NCI-H2081 (cell line): ENCODE data around the gene B3GAT1.

ENCODE experiments used
- DNase-seq, 2 experiments: peaks; one replicate each; lab custom pipeline; 2025; lab: John Stamatoyannopoulos, UW

The B3GAT1 gene

GRCh38 chr11:134409552-134410429 lies 2.3 kb downstream of the B3GAT1 start:
- no peak for DNase-seq

GRCh38 chr11:134407923-134408322 lies 4.1 kb downstream of the B3GAT1 start:
- no peak for DNase-seq

DNA sequence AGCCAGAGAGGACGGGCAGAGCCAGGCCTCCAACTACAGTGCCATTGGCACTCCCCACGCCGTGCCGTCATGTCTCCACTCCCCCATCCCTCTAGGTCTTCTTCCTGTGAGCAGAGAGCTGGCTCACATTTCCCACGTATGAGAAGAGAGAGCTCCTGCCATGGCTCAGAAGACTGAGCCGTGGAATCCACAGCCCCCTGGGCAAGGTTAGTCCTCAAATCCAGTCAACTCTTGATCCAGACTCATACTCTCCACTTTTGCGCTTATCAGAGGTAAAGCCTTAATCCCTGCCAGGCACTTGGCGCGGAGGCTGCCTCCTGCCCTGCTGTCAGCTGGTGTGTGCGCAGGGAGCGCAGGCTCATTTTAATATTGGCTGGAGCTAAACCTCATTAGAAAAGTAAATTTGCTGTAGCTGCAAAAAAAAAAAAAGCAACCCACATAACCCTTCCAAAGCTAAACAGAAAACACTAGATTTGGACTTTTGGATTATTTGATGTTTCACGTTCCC lies 4.7 kb downstream of the B3GAT1 start:
- peak in 1 of 2 experiments; percentile 49 for DNase-seq

- DNase-seq, result no peak
These were observed 5.5 kb downstream of the B3GAT1 start for GRCh38 chr11:134406264-134407185.

DNA sequence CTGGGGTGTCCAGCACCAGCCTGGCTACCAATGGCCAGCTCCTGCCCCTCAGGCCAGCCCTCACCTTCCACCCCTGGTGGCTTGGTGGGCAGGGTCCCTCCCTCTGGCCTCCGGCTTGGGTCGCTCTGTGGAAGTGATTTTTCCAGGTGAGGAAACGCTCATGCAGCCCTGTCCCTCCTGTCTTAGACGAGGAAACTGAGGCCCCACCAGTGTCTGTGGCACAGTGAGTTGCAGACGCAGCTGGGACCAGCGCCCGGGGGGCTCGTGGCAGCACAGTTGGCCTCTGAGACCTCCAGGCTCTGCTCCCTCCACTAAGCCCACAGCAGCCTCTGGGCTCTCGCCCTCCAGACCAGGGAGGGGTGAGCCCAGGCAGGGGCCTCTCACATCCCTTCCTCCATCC lies 6.2 kb downstream of the B3GAT1 start:
- no peak for DNase-seq

GRCh38 chr11:134405436-134405835 lies 6.6 kb downstream of the B3GAT1 start:
- no peak for DNase-seq

DNA sequence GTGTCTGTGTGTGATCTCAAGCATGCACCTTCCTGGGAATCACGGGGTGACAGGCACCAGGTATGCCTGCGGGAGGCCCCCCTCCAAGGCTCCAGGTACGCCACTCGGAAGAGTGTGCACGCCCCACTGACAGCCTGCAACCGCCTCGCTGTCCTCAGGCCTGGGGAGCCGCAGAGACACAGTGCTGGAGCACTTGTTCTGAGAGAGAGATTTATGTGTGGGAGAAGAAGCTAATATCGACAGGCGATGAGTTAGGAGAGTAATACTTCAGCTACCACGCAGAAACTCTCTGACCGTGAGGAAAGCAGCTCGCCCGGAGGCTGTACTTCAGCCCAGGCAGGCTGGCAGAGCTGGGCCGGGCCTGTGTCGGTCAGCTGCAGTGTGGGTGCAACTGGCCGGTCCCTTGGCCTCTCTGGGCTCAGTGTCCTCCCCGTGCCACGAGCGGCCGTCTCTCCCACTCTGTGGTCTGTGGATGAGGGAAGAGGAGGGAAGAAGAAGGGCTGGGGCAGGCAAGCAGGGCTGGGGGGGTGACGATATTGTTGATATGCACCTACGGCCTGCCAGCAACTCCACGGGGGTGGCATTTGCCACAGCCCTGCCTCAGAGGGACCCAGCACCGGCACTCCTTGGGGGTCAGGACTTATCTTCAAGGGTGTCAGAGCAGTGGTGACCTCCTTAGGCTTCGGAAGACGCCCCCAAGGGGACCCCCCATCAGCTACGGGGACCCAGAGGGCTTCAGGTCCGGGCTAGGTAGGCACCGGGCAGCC lies 7.3 kb downstream of the B3GAT1 start:
- DNase-seq, result no peak

GRCh38 chr11:134402910-134403309 lies 9.1 kb downstream of the B3GAT1 start:
- no peak for DNase-seq

GRCh38 chr11:134401825-134402809 lies 9.9 kb downstream of the B3GAT1 start:
- DNase-seq, result no peak

GRCh38 chr11:134399996-134400395 lies 12.0 kb downstream of the B3GAT1 start:
- DNase-seq, result no peak

DNA sequence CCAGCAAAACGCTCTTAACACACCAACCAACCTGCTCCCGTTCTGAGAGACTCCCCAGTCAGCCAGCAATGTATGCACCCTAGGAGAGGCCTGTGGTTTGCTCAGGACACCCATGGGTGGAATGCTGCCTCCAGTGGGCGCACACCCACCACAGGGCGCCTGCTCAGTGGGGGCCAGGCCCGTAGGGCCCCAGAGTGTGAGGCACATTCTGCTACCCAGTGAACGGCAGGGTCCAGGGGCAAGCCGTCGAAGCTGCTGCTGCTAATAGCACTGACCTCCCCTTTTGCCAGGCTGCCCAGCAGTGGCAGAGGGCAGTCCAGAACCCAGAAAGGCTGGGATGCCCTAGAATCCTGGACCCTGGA lies 12.8 kb downstream of the B3GAT1 start:
- no peak for DNase-seq

GRCh38 chr11:134398644-134399292 lies 13.3 kb downstream of the B3GAT1 start:
- DNase-seq, result no peak

DNA sequence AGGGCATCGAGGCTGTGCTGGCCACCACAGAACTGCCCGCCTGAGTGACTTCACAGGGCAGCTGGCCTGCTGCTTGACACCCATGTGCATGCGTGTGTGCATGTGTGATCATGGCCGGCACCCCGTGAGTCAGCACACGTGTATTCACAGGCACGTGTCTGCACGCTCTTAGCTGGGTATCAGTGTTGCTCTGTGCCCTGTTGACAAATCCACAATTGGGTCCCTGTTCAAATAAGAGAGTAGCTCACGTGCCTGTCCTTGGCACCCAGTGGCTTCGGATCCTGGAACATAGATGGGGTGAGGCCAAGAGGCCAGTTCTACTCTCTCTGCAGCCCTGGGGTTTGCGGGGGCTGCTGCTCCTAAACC lies 14.0 kb downstream of the B3GAT1 start:
- no peak for DNase-seq

GRCh38 chr11:134397304-134398078 lies 14.6 kb downstream of the B3GAT1 start:
- DNase-seq, result no peak

- DNase-seq, result no peak
These were observed 17.0 kb downstream of the B3GAT1 start for GRCh38 chr11:134395002-134395401.

DNA sequence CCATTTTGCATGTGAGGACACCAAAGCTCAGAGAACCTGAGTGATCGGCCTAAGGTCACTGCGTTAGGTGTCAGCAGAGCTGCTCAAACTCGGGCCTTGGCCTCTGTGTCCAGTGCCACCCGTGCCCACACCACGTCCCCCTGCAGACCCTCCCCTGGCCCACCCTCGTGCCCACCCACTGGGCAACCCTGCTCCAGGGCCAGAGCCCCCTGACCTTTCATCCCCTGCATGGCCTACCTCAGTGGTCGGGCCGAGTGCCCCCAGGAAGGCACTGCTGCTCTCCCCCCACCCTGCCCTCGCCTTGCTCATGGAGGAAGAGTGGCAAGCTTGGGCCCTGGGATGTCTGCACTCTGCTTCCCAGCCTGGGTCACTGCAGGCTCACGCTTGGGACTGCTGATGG lies 17.7 kb downstream of the B3GAT1 start:
- DNase-seq, result no peak

DNA sequence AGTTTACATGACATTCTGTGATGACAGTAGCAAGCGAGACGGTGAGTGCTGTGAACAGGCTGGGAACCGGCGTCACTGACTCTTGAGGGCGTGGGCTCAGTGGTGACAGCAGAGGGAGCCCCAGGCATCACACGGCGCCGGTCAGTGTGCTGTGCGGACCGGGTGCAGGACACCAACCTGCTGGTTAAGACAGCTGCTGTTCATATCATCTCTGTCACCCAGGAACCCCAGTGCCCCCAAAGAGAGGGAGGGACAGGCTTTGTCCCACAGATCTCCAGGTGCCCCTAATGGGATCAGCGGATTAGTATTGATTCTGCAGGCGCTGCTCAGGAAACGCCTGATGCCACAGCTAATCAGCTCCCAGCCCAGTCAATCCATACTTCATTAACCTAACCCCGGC lies 18.4 kb downstream of the B3GAT1 start:
- no peak for DNase-seq

- DNase-seq, result no peak
These were observed 19.0 kb downstream of the B3GAT1 start for GRCh38 chr11:134392953-134393615.

- DNase-seq, result no peak
These were observed 20.4 kb downstream of the B3GAT1 start for GRCh38 chr11:134391656-134392055.
